ENCODE results near the gene GALNT13. TPM values are rescaled to one million over a fixed set of nuclear protein-coding genes. Genes with fewer than 3 reads are reported as not detected.

GALNT13 gene
- total RNA-seq, 4 donors from 2014 or later, result 0.49 to 5.2 (median 1.4) TPM

GRCh38 chr2:154368153-154368552 is 496.4 kb downstream of the GALNT13 start:
- no peak for TF ChIP-seq POLR2A (IDR thresholded peaks at IDR 0.05)
- TF ChIP-seq CTCF (IDR thresholded peaks at IDR 0.05), result no peak
- intact Hi-C loops (cut with DNase I; ENCODE audit: low total_unique reads), result no loop called here
- DNase-seq (ENCODE audit: low spot score in 2 of 2), result no peak
- no peak overlapping the region for H3K4me3 ChIP-seq (ENCODE audit: low read depth, poor library complexity, severe bottlenecking)
- WGBS, 2 donors, result 90 to 92% methylated on average over 2 of the region's 2 CpGs

GRCh38 chr2:154370873-154371272 is 499.2 kb downstream of the GALNT13 start:
- no peak for DNase-seq (ENCODE audit: low spot score in 2 of 2)
- intact Hi-C loops (cut with DNase I; ENCODE audit: low total_unique reads), result no loop called here
- no peak overlapping the region for H3K4me3 ChIP-seq (ENCODE audit: low read depth, poor library complexity, severe bottlenecking)
- TF ChIP-seq CTCF (IDR thresholded peaks at IDR 0.05), result no peak
- no peak for TF ChIP-seq POLR2A (IDR thresholded peaks at IDR 0.05)

- intact Hi-C loops (cut with DNase I; ENCODE audit: low total_unique reads), result no loop called here
- no peak for DNase-seq (ENCODE audit: low spot score in 2 of 2)
- H3K4me3 ChIP-seq (ENCODE audit: low read depth, poor library complexity, severe bottlenecking), result no peak overlapping the region
- TF ChIP-seq POLR2A (IDR thresholded peaks at IDR 0.05) (no peak), CTCF (IDR thresholded peaks at IDR 0.05) (no peak)
- WGBS, 2 donors, result 69 to 82% methylated on average over 1 of the region's 1 CpG
Observed at GRCh38 chr2:154374416-154374815, 502.7 kb downstream of the GALNT13 start.

- DNase-seq (ENCODE audit: low spot score in 2 of 2), result no peak
- intact Hi-C loops (cut with DNase I; ENCODE audit: low total_unique reads), result no loop called here
- no peak overlapping the region for H3K4me3 ChIP-seq (ENCODE audit: low read depth, poor library complexity, severe bottlenecking)
- TF ChIP-seq CTCF (IDR thresholded peaks at IDR 0.05), result no peak
- no peak for TF ChIP-seq POLR2A (IDR thresholded peaks at IDR 0.05)
- WGBS, 2 donors, result 16 to 20% methylated on average over 7 of the region's 7 CpGs
Observed at GRCh38 chr2:154375579-154375931, 503.8 kb downstream of the GALNT13 start.

GRCh38 chr2:154381931-154382794 is 510.4 kb downstream of the GALNT13 start:
- no peak for DNase-seq (ENCODE audit: low spot score in 2 of 2)
- WGBS, 2 donors, result 49 to 56% methylated on average over 2 of the region's 2 CpGs
- no peak overlapping the region for H3K4me3 ChIP-seq (ENCODE audit: low read depth, poor library complexity, severe bottlenecking)
- TF ChIP-seq POLR2A (IDR thresholded peaks at IDR 0.05) (no peak), CTCF (IDR thresholded peaks at IDR 0.05) (no peak)
- intact Hi-C loops (cut with DNase I; ENCODE audit: low total_unique reads), result no loop called here

- no peak for DNase-seq (ENCODE audit: low spot score in 2 of 2)
- no peak for TF ChIP-seq POLR2A (IDR thresholded peaks at IDR 0.05)
- TF ChIP-seq CTCF (IDR thresholded peaks at IDR 0.05), result no peak
- intact Hi-C loops (cut with DNase I; ENCODE audit: low total_unique reads), result no loop called here
- H3K4me3 ChIP-seq (ENCODE audit: low read depth, poor library complexity, severe bottlenecking), result no peak overlapping the region
Observed at GRCh38 chr2:154386186-154386585, 514.5 kb downstream of the GALNT13 start.

Data from lower leg skin (tissue), 4 donors.